K562 (cell line): ENCODE data around the gene USP5. TPM values are rescaled to one million over a fixed set of nuclear protein-coding genes. Genes with fewer than 3 reads are reported as not detected.
A peak's percentile ranks its signal among the peaks of the same experiment; 100 is the strongest.

Source experiments
- ARID1B ChIP-seq: fragments of 450-650 bp; IDR thresholded peaks from 2 replicates; pipeline ENCODE4 v1.6.1; 2016; ENCODE audit warnings: antibody characterized with exemption, mild to moderate bottlenecking, inconsistent platforms
- BRD4 ChIP-seq: fragments of 200-600 bp; sonication (generic); IDR thresholded peaks from 2 replicates; pipeline ENCODE4 v1.6.1; 2017; ENCODE audit warnings: inconsistent platforms
- CBX8 ChIP-seq: fragments of 200-600 bp; sonication (generic); IDR thresholded peaks from 2 replicates; pipeline ENCODE4 v1.6.1; 2012; ENCODE audit warnings: borderline replicate concordance, mixed run types, low read depth, mild to moderate bottlenecking, moderate library complexity, mixed read lengths, low read length, control low read depth, inconsistent platforms; ENCODE audit not compliant: poor library complexity, severe bottlenecking; ENCODE audit errors: extremely low read depth
- CREBBP ChIP-seq: IDR thresholded peaks from one replicate; pipeline ENCODE4 v1.6.1; 2012; ENCODE audit warnings: low read depth, mild to moderate bottlenecking, control low read depth, inconsistent platforms, low read length
- ELF4 ChIP-seq: fragments of 450-650 bp; formaldehyde crosslinking; IDR thresholded peaks from 2 replicates; pipeline ENCODE4 v1.4.0; 2022; ENCODE audit warnings: missing genetic modification characterization
- HDAC1 ChIP-seq, 2 experiments: fragments of 450-650 bp; IDR thresholded peaks; 2 replicates each; pipeline ENCODE4 v1.6.1; 2016 to 2017; ENCODE audit warnings: inconsistent platforms in 1 of 2, mild to moderate bottlenecking in 1 of 2, moderate library complexity in 1 of 2
- HNRNPK ChIP-seq: fragments of 200-400 bp; formaldehyde crosslinking; IDR thresholded peaks from one replicate; pipeline ENCODE4 v1.6.1; 2018; ENCODE audit warnings: mild to moderate bottlenecking, low read depth, low read length; ENCODE audit not compliant: poor library complexity, severe bottlenecking
- MEF2D ChIP-seq: conservative IDR thresholded peaks from 2 replicates; pipeline ENCODE4 v1.6.1; 2016; ENCODE audit warnings: low read depth, missing genetic modification characterization, missing compliant biosample characterization
- MTA1 ChIP-seq: fragments of 450-650 bp; IDR thresholded peaks from 2 replicates; pipeline ENCODE4 v1.6.1; 2017; ENCODE audit warnings: borderline replicate concordance
- NFE2L1 ChIP-seq: fragments of 450-650 bp; IDR thresholded peaks from 2 replicates; pipeline ENCODE4 v1.6.1; 2016; ENCODE audit warnings: missing genetic modification characterization, low read depth, mild to moderate bottlenecking, missing compliant biosample characterization, moderate library complexity, borderline replicate concordance
- NFYB ChIP-seq: IDR thresholded peaks from 2 replicates; pipeline ENCODE4 v1.6.1; 2011; ENCODE audit warnings: mild to moderate bottlenecking, moderate library complexity; ENCODE audit not compliant: insufficient read length; ENCODE audit errors: extremely low read depth
- PHF20 ChIP-seq: fragments of 450-650 bp; IDR thresholded peaks from 2 replicates; pipeline ENCODE4 v1.6.1; 2018; ENCODE audit not compliant: partially characterized antibody
- PRMT5 ChIP-seq: sonication (generic); formaldehyde crosslinking; IDR thresholded peaks from 2 replicates; pipeline ENCODE4 v1.5.0; 2020; ENCODE audit warnings: missing genetic modification reagents
- SRF ChIP-seq, 2 experiments: fragments of 250-450, 450-650 bp in 1 of 2; sonication (Bioruptor Pico) in 1 of 2; sonication (generic) in 1 of 2; formaldehyde crosslinking; IDR thresholded peaks; 2 replicates each; pipeline versions ENCODE4 v1.5.0 to v1.5.1; 2020 to 2022; ENCODE audit warnings: mild to moderate bottlenecking in 1 of 2, missing genetic modification reagents in 1 of 2
- TCF7L2 ChIP-seq: fragments of 150-350 bp; IDR thresholded peaks from 2 replicates; pipeline ENCODE4 v1.6.1; 2016; ENCODE audit warnings: low read depth, mild to moderate bottlenecking, low read length, moderate library complexity
- ZBTB7A ChIP-seq: IDR thresholded peaks from 2 replicates; pipeline ENCODE4 v1.6.1; 2011; ENCODE audit warnings: low read depth, mild to moderate bottlenecking, low read length, moderate library complexity, borderline replicate concordance; ENCODE audit not compliant: control insufficient read depth
- ZHX1 ChIP-seq: fragments of 150-350 bp; conservative IDR thresholded peaks from 2 replicates; pipeline ENCODE4 v1.6.1; 2014; ENCODE audit warnings: low read length
- ZNF134 ChIP-seq: fragments of 250-450 bp; sonication (Bioruptor Pico); conservative IDR thresholded peaks from 2 replicates; pipeline ENCODE4 v1.4.0; 2020
- ZNF174 ChIP-seq: fragments of 250-450 bp; sonication (Bioruptor Pico); IDR thresholded peaks from 2 replicates; pipeline ENCODE4 v1.4.0; 2020; ENCODE audit warnings: mild to moderate bottlenecking
- ZNF77 ChIP-seq: fragments of 250-450 bp; sonication (Bioruptor Pico); IDR thresholded peaks from 2 replicates; pipeline ENCODE4 v1.5.0; 2020
- ZNF780A ChIP-seq: fragments of 250-450 bp; sonication (Bioruptor Pico); IDR thresholded peaks from 2 replicates; pipeline ENCODE4 v1.5.0; 2021; ENCODE audit warnings: mild to moderate bottlenecking
- polyA plus RNA-seq, 8 experiments: library from polyadenylated mRNA; depleted of rRNA in 4 of 8; stranded (reverse) in 5 of 8; unstranded in 3 of 8; fragments of >200 nt; fragmentation: Nextera tagmentation in 2 of 8; fragmentation: Illumina TruSeq in 1 of 8; extraction: Ambion mirVana in 2 of 8; extraction: Trizol in 1 of 8; gene quantifications; 2 replicates each; pipeline versions ENCODE4 v1.2.1 to v1.2.3, GENCODE V29; 2011 to 2014; ENCODE audit warnings: inconsistent platforms in 1 of 8, missing spikeins in 1 of 8
- total RNA-seq, 7 experiments: library from RNA; depleted of rRNA in 6 of 7; stranded (reverse); fragments of >200 nt in 6 of 7; fragmentation: Illumina TruSeq in 2 of 7; extraction: Trizol in 2 of 7; gene quantifications; 2 replicates each; pipeline versions ENCODE4 v1.2.1 to v1.2.3, GENCODE V29; 2011 to 2021; ENCODE audit warnings: low replicate concordance in 1 of 7
- TF ChIP-seq, protein P1 (sequence below): sonication (generic); formaldehyde crosslinking; IDR thresholded peaks from 2 replicates; pipeline ENCODE4 v1.8.0; 2022; ENCODE audit warnings: mild to moderate bottlenecking, missing genetic modification reagents
- TF ChIP-seq, protein P2 (sequence below), 2 experiments: fragments of 450-650 bp in 1 of 2; sonication (generic) in 1 of 2; formaldehyde crosslinking; conservative IDR thresholded peaks; 2 replicates each; pipeline versions ENCODE4 v1.4.0 to v1.8.1; 2020 to 2022; ENCODE audit warnings: mild to moderate bottlenecking in 1 of 2, missing genetic modification reagents in 1 of 2

The USP5 gene
- total and polyA plus RNA-seq, 9 of the 15 experiments (the other 6 are each of a cell fraction or from before 2014, with no cell fraction given): 1.4 to 107 (median 48.6) TPM

DNA sequence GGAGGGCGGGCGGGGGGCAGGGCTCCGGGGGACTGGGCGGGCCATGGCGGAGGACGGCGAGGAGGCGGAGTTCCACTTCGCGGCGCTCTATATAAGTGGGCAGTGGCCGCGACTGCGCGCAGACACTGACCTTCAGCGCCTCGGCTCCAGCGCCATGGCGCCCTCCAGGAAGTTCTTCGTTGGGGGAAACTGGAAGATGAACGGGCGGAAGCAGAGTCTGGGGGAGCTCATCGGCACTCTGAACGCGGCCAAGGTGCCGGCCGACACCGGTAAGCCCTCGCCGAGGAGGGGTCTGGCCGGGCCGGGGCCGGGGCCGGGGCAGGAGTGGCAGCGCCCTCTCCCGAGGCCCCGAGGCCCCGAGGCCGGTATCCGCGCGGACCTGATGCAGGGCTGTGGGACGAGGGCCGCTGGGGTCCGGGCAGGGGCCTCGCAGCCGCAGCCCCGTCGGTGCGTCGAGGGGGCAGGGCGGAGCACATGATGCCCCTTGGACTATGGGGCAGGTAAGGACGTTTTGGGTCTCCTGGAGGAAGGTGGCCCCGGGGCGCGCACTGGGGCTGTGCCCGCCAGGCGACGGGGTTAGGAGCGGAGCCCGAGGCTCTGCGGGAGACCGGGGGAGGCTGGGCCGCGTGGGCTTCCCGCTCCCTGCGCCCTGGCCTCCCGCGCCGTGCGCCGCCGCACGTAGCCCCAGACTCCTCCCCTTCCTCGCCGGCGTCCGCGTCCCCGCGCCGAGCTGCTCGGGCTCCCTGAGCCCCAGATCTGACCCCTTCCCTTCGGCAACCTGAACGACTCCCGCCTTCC is 15.7 kb downstream of the USP5 start, which contains the start of gene TPI1 (continued):
- peak; percentile 13; the same call in 1 of the 2 replicates for TF ChIP-seq ZBTB7A
- TF ChIP-seq, protein P1, sequence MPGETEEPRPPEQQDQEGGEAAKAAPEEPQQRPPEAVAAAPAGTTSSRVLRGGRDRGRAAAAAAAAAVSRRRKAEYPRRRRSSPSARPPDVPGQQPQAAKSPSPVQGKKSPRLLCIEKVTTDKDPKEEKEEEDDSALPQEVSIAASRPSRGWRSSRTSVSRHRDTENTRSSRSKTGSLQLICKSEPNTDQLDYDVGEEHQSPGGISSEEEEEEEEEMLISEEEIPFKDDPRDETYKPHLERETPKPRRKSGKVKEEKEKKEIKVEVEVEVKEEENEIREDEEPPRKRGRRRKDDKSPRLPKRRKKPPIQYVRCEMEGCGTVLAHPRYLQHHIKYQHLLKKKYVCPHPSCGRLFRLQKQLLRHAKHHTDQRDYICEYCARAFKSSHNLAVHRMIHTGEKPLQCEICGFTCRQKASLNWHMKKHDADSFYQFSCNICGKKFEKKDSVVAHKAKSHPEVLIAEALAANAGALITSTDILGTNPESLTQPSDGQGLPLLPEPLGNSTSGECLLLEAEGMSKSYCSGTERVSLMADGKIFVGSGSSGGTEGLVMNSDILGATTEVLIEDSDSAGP: no peak
- no peak for TF ChIP-seq ZNF77
- TF ChIP-seq NFE2L1 (tag): no peak
- no peak for TF ChIP-seq ARID1B
- peak; percentile 26 for TF ChIP-seq HNRNPK
- TF ChIP-seq HDAC1 (IDR thresholded peaks at IDR 0.05): peak in 1 of 2 experiments; percentile 41; a peak in 1 of 4 replicates
- no peak for TF ChIP-seq MTA1
- TF ChIP-seq ZNF780A: no peak
- TF ChIP-seq CBX8: no peak
- no peak for TF ChIP-seq PHF20
- TF ChIP-seq NFYB: no peak
- no peak for TF ChIP-seq MEF2D (tag)
- no peak for TF ChIP-seq TCF7L2
- TF ChIP-seq ZNF134 (CRISPR knock-in tag): no peak
- TF ChIP-seq, protein P2, sequence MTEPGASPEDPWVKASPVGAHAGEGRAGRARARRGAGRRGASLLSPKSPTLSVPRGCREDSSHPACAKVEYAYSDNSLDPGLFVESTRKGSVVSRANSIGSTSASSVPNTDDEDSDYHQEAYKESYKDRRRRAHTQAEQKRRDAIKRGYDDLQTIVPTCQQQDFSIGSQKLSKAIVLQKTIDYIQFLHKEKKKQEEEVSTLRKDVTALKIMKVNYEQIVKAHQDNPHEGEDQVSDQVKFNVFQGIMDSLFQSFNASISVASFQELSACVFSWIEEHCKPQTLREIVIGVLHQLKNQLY (CRISPR knock-in tag; conservative IDR thresholded peaks at IDR 0.05): no peak
- no peak for TF ChIP-seq SRF (CRISPR knock-in tag; IDR thresholded peaks at IDR 0.05)
- no peak for TF ChIP-seq ELF4 (CRISPR knock-in tag)
- no peak for TF ChIP-seq PRMT5 (CRISPR knock-in tag)
- TF ChIP-seq ZHX1: no peak
- TF ChIP-seq BRD4: no peak
- TF ChIP-seq ZNF174: no peak
- TF ChIP-seq CREBBP: no peak
